H9 (cell line): ENCODE results near the gene DOLPP1. TPM values are rescaled to one million over a fixed set of nuclear protein-coding genes. Genes with fewer than 3 reads are reported as not detected.

Experiments
- DNase-seq: peaks from one replicate; pipeline ENCODE4 v3.0.0-alpha.2; 2017
- H2AFZ ChIP-seq: one replicate; pipeline ENCODE4 v1.6.1; 2013; ENCODE audit warnings: mild to moderate bottlenecking, low read length, control low read depth, moderate library complexity
- H2AK5ac ChIP-seq: 2 replicates; pipeline ENCODE4 v1.6.1; 2013; ENCODE audit warnings: low read length, control low read depth, mixed read lengths; ENCODE audit not compliant: insufficient read length
- H2BK120ac ChIP-seq: one replicate; pipeline ENCODE4 v1.6.1; 2013; ENCODE audit warnings: low read depth, mild to moderate bottlenecking, low read length, control low read depth, inconsistent platforms; ENCODE audit not compliant: poor library complexity, severe bottlenecking
- H2BK12ac ChIP-seq: 2 replicates; pipeline ENCODE4 v1.6.1; 2013; ENCODE audit warnings: low read length, control low read depth, mixed read lengths, low read depth; ENCODE audit not compliant: insufficient read length
- H2BK15ac ChIP-seq: 2 replicates; pipeline ENCODE4 v1.6.1; 2013; ENCODE audit warnings: low read depth, low read length, control low read depth
- H2BK20ac ChIP-seq: one replicate; pipeline ENCODE4 v1.6.1; 2013; ENCODE audit warnings: low read depth, mild to moderate bottlenecking, low read length, control low read depth, inconsistent platforms; ENCODE audit not compliant: poor library complexity, severe bottlenecking
- H2BK5ac ChIP-seq: 2 replicates; pipeline ENCODE4 v1.6.1; 2013; ENCODE audit warnings: low read length, control low read depth, mixed read lengths; ENCODE audit not compliant: insufficient read length
- H3K14ac ChIP-seq: 2 replicates; pipeline ENCODE4 v1.6.1; 2013; ENCODE audit warnings: low read length, control low read depth; ENCODE audit not compliant: insufficient read depth
- H3K18ac ChIP-seq: 2 replicates; pipeline ENCODE4 v1.6.1; 2013; ENCODE audit warnings: low read depth, mild to moderate bottlenecking, mixed read lengths, low read length, control low read depth; ENCODE audit not compliant: insufficient read length
- H3K23ac ChIP-seq: 2 replicates; pipeline ENCODE4 v1.6.1; 2013; ENCODE audit warnings: low read length, control low read depth, mixed read lengths, low read depth; ENCODE audit not compliant: insufficient read length
- H3K23me2 ChIP-seq: 2 replicates; pipeline ENCODE4 v1.6.1; 2013; ENCODE audit warnings: low read depth, mild to moderate bottlenecking, mixed read lengths, low read length, control low read depth; ENCODE audit not compliant: insufficient read length, poor library complexity, severe bottlenecking
- H3K27ac ChIP-seq: 2 replicates; pipeline ENCODE4 v1.5.1; 2013; ENCODE audit warnings: low read length, control low read depth, mixed read lengths, low read depth; ENCODE audit not compliant: insufficient read length
- H3K27me3 ChIP-seq: 2 replicates; pipeline ENCODE4 v1.6.1; 2013; ENCODE audit warnings: low read length, control low read depth, inconsistent platforms; ENCODE audit not compliant: insufficient read depth
- H3K4ac ChIP-seq: 2 replicates; pipeline ENCODE4 v1.6.1; 2013; ENCODE audit warnings: low read depth, mild to moderate bottlenecking, control low read depth, inconsistent platforms, low read length, moderate library complexity
- H3K4me1 ChIP-seq: 2 replicates; pipeline ENCODE4 v1.6.1; 2013; ENCODE audit warnings: low read length, control low read depth, inconsistent platforms; ENCODE audit not compliant: insufficient read depth
- H3K4me2 ChIP-seq: 2 replicates; pipeline ENCODE4 v1.6.1; 2013; ENCODE audit warnings: low read length, control low read depth, mixed read lengths; ENCODE audit not compliant: insufficient read length, insufficient read depth
- H3K56ac ChIP-seq: 2 replicates; pipeline ENCODE4 v1.6.1; 2013; ENCODE audit warnings: low read depth, mild to moderate bottlenecking, mixed read lengths, low read length, control low read depth; ENCODE audit not compliant: insufficient read length
- H3K79me1 ChIP-seq: 2 replicates; pipeline ENCODE4 v1.6.1; 2013; ENCODE audit warnings: low read depth, mild to moderate bottlenecking, moderate library complexity, low read length, control low read depth, inconsistent platforms; ENCODE audit not compliant: insufficient read depth, poor library complexity, severe bottlenecking
- H3K79me2 ChIP-seq: 2 replicates; pipeline ENCODE4 v1.6.1; 2013; ENCODE audit warnings: low read length, control low read depth, inconsistent platforms; ENCODE audit not compliant: insufficient read depth
- H3K9ac ChIP-seq: 2 replicates; pipeline ENCODE4 v1.6.1; 2013; ENCODE audit warnings: low read length, control low read depth, mixed read lengths; ENCODE audit not compliant: insufficient read length; ENCODE audit errors: extremely low read depth
- H3K9me3 ChIP-seq: one replicate; pipeline ENCODE4 v1.6.1; 2013; ENCODE audit warnings: low read depth, low read length, inconsistent platforms; ENCODE audit not compliant: control insufficient read depth
- H3T11ph ChIP-seq: one replicate; pipeline ENCODE4 v1.6.1; 2013; ENCODE audit warnings: mild to moderate bottlenecking, low read length, control low read depth, inconsistent platforms
- H4K20me1 ChIP-seq: one replicate; pipeline ENCODE4 v1.6.1; 2013; ENCODE audit not compliant: control insufficient read depth, insufficient read length, insufficient read depth
- H4K5ac ChIP-seq: 2 replicates; pipeline ENCODE4 v1.6.1; 2013; ENCODE audit warnings: low read depth, mild to moderate bottlenecking, mixed read lengths, low read length, control low read depth; ENCODE audit not compliant: insufficient read length
- H4K8ac ChIP-seq: replicated peaks from 2 replicates; pipeline ENCODE4 v1.6.1; 2013; ENCODE audit warnings: low read length, control low read depth, mixed read lengths, low read depth; ENCODE audit not compliant: insufficient read length
- H4K91ac ChIP-seq: 2 replicates; pipeline ENCODE4 v1.6.1; 2013; ENCODE audit warnings: low read depth, mild to moderate bottlenecking, moderate library complexity, mixed read lengths, low read length, control low read depth; ENCODE audit not compliant: insufficient read length
- H3K27ac Mint-ChIP-seq, 3 experiments: 2 replicates in 2 of 3; 3 replicates in 1 of 3; pipeline ENCODE4 v1.8.0; 2020 to 2021; ENCODE audit warnings: mixed read lengths in 3 of 3, mild to moderate bottlenecking in 1 of 3, moderate library complexity in 1 of 3
- H3K27me3 Mint-ChIP-seq: 2 replicates; pipeline ENCODE4 v1.8.0; 2021; ENCODE audit warnings: low read depth, mild to moderate bottlenecking, moderate library complexity, mixed read lengths
- H3K36me3 Mint-ChIP-seq, 3 experiments: 2 replicates in 2 of 3; 3 replicates in 1 of 3; pipeline ENCODE4 v1.8.0; 2020 to 2021; ENCODE audit warnings: low read depth in 3 of 3, mixed read lengths in 3 of 3; ENCODE audit not compliant: insufficient read depth in 1 of 3
- H3K4me1 Mint-ChIP-seq, 2 experiments: 2 replicates each; pipeline ENCODE4 v1.8.0; 2020; ENCODE audit warnings: mixed read lengths in 2 of 2
- H3K4me3 Mint-ChIP-seq, 2 experiments: 2 replicates in 1 of 2; 3 replicates in 1 of 2; pipeline ENCODE4 v1.8.0; 2020 to 2021; ENCODE audit warnings: mild to moderate bottlenecking in 2 of 2, mixed read lengths in 2 of 2, moderate library complexity in 1 of 2
- H3K9me3 Mint-ChIP-seq, 2 experiments: 2 replicates in 1 of 2; 3 replicates in 1 of 2; pipeline ENCODE4 v1.8.0; 2020; ENCODE audit warnings: mild to moderate bottlenecking in 2 of 2, mixed read lengths in 2 of 2, moderate library complexity in 1 of 2
- CTCF ChIP-seq: fragments of 200-600 bp; sonication (generic); conservative IDR thresholded peaks from 3 replicates; pipeline ENCODE4 v1.8.0; 2021; ENCODE audit warnings: antibody characterized with exemption, mild to moderate bottlenecking
- WGBS: extraction: QIAGEN DNeasy Blood & Tissue Kit; methylation state at CpG from one replicate; pipeline ENCODE4 v1.1.7; 2013; ENCODE audit warnings: missing lambda C conversion rate, low lambda C conversion rate, mixed read lengths; ENCODE audit not compliant: insufficient read length; ENCODE audit errors: extremely low coverage; 5-methylcytosine and 5-hydroxymethylcytosine counted together
- total RNA-seq: library from RNA; stranded (reverse); gene quantifications from 2 replicates; pipeline ENCODE4 v1.2.1, GENCODE V29; 2021

The DOLPP1 gene
- total RNA-seq, 1 experiment from 2014 or later, result 42.6 TPM

- no peak overlapping the region for H3T11ph ChIP-seq
- no peaks in the 10 kb centered on the region for H3K79me2 ChIP-seq
- no peak overlapping the region for H2AFZ ChIP-seq
- no peak overlapping the region for H3K14ac ChIP-seq
- no peaks in the 10 kb centered on the region for H3K4me1 ChIP-seq
- no peaks in the 10 kb centered on the region for H3K23me2 ChIP-seq
- no peak for TF ChIP-seq CTCF
- WGBS, result no CpG with 5 or more reads among the region's 8 CpGs
- H3K18ac ChIP-seq, result no peak overlapping the region
- no peak overlapping the region for H2BK120ac ChIP-seq
- Mint-ChIP-seq H3K36me3 (peaks cover 23 to 57% (median 53%) of the 10 kb centered on the region in 3 experiments; a peak in 6 of 7 replicates), H3K4me3 (no peak overlapping the region), H3K4me1 (no peaks in the 10 kb centered on the region), H3K27ac (no peak overlapping the region), H3K27me3 (no peaks in the 10 kb centered on the region; the same call in 1 of the 2 replicates), H3K9me3 (no peaks in the 10 kb centered on the region)
- no peak overlapping the region for H4K91ac ChIP-seq
- H4K20me1 ChIP-seq, result no peaks in the 10 kb centered on the region
- no peak overlapping the region for H4K8ac ChIP-seq
- no peak overlapping the region for H2BK5ac ChIP-seq
- no peak overlapping the region for H2BK15ac ChIP-seq
- H3K9me3 ChIP-seq, result no peaks in the 10 kb centered on the region
- no peak overlapping the region for H3K27ac ChIP-seq
- H3K4ac ChIP-seq, result no peak overlapping the region
- H3K9ac ChIP-seq, result no peak overlapping the region
- H3K23ac ChIP-seq, result no peak overlapping the region
- H3K4me2 ChIP-seq, result no peak overlapping the region
- no peak overlapping the region for H2AK5ac ChIP-seq
- H3K27me3 ChIP-seq, result no peaks in the 10 kb centered on the region
- H2BK20ac ChIP-seq, result no peak overlapping the region
- H4K5ac ChIP-seq, result no peak overlapping the region
- H3K56ac ChIP-seq, result no peak overlapping the region
- no peak for DNase-seq
- H2BK12ac ChIP-seq, result no peak overlapping the region
- H3K79me1 ChIP-seq, result no peaks in the 10 kb centered on the region
These were observed 16.4 kb upstream of the DOLPP1 start for GRCh38 chr9:129064499-129064908.
